CD4-positive, alpha-beta T cell (primary cell): ENCODE data around the gene KIF2A. TPM values are rescaled to one million over a fixed set of nuclear protein-coding genes. Genes with fewer than 3 reads are reported as not detected.

Experiments
- ATAC-seq: fragments of 200-7000 bp; cut with Tn5 transposase; one replicate; pipeline ENCODE4 v1.10.0; 2022; ENCODE audit warnings: mild to moderate bottlenecking; ENCODE audit not compliant: poor library complexity
- CTCF ChIA-PET: fragments of 350-600 bp; sonication (Branson Sonifier 250); formaldehyde crosslinking; loops from one replicate; lab custom pipeline; 2021; ENCODE audit warnings: antibody characterized with exemption, inconsistent platforms; lab: Charles Lee
- POLR2A ChIA-PET: fragments of 350-600 bp; sonication (Branson Sonifier 250); formaldehyde crosslinking; loops from one replicate; lab custom pipeline; 2021; ENCODE audit warnings: antibody characterized with exemption, inconsistent platforms; lab: Charles Lee
- DNase-seq, 14 experiments: peaks; one replicate each; pipeline ENCODE4 v3.0.0-alpha.2; 2013 to 2020; ENCODE audit warnings: mixed read lengths in 2 of 14
- H3K27ac ChIP-seq, 2 donors: one replicate each; pipeline versions ENCODE4 v1.5.1 to v1.7.0; 2013; ENCODE audit warnings: low read length in 2 of 2, low read depth in 1 of 2, mild to moderate bottlenecking in 1 of 2
- H3K27me3 ChIP-seq, 2 experiments: 1 replicate in 1 of 2; 2 replicates in 1 of 2; pipeline versions ENCODE4 v1.6.1 to v1.7.0; 2013; ENCODE audit warnings: low read length in 2 of 2, control low read depth in 1 of 2, mild to moderate bottlenecking in 1 of 2, moderate library complexity in 1 of 2; ENCODE audit not compliant: insufficient read depth in 2 of 2, control insufficient read depth in 1 of 2
- H3K36me3 ChIP-seq: one replicate; pipeline ENCODE4 v1.6.1; 2013; ENCODE audit warnings: low read length, control low read depth; ENCODE audit not compliant: insufficient read depth
- H3K4me1 ChIP-seq: one replicate; pipeline ENCODE4 v1.6.1; 2013; ENCODE audit warnings: low read length, control low read depth; ENCODE audit not compliant: insufficient read depth
- H3K4me3 ChIP-seq: one replicate; pipeline ENCODE4 v1.5.1; 2013; ENCODE audit warnings: mild to moderate bottlenecking, low read length, moderate library complexity
- H3K9me3 ChIP-seq, 2 experiments: 1 replicate in 1 of 2; 2 replicates in 1 of 2; pipeline versions ENCODE4 v1.6.1 to v1.7.0; 2013; ENCODE audit warnings: low read length in 2 of 2, mild to moderate bottlenecking in 2 of 2, control low read depth in 1 of 2, moderate library complexity in 1 of 2; ENCODE audit not compliant: control insufficient read depth in 1 of 2, insufficient read depth in 1 of 2
- H3K27ac Mint-ChIP-seq: one replicate; pipeline ENCODE4 v1.8.0; 2020; ENCODE audit warnings: mixed read lengths
- H3K27me3 Mint-ChIP-seq: one replicate; pipeline ENCODE4 v1.8.0; 2021; ENCODE audit warnings: mixed read lengths
- H3K36me3 Mint-ChIP-seq: one replicate; pipeline ENCODE4 v1.8.0; 2021; ENCODE audit warnings: low read depth, mixed read lengths
- H3K4me1 Mint-ChIP-seq: one replicate; pipeline ENCODE4 v1.8.0; 2021; ENCODE audit warnings: low read depth, mixed read lengths
- H3K4me3 Mint-ChIP-seq: one replicate; pipeline ENCODE4 v1.8.0; 2020; ENCODE audit warnings: mild to moderate bottlenecking, mixed read lengths
- H3K9me3 Mint-ChIP-seq: one replicate; pipeline ENCODE4 v1.8.0; 2020; ENCODE audit warnings: mixed read lengths
- CTCF ChIP-seq: fragments of 200-600 bp; IDR thresholded peaks from one replicate; pipeline ENCODE4 v1.8.0; 2022; ENCODE audit warnings: antibody characterized with exemption, mild to moderate bottlenecking
- intact Hi-C, 2 experiments: fragments of 100-400 bp; cut with DNase I in 1 of 2; cut with micrococcal nuclease in 1 of 2; formaldehyde crosslinking; loops; one replicate each; pipeline versions ENCODE4 v1.15.1 to v1.9.0; 2023 to 2025; cut with DNase I, micrococcal nuclease
- total RNA-seq, 174 experiments: library from RNA in 2 of 174; stranded (reverse) in 2 of 174; gene quantifications; one replicate each; pipeline ENCODE4 v1.2.3 and lab custom pipeline; 2021 to 2026

The KIF2A gene
- total RNA-seq, 2 experiments from 2014 or later: 78.4 to 81.8 TPM

GRCh38 chr5:62412549-62413329 lies 106.7 kb downstream of the KIF2A start, which contains the start of gene IPO11:
IPO11 (plus strand) TSS chr5:62412763; CDS start chr5:62437280, 24,517 bp downstream.
- Histone ChIP-seq H3K4me3 (peak within 1 kb of the TSS; percentile 86), H3K27ac (peak within 1 kb of the TSS; percentile 69 to 79), H3K36me3 (no peaks in the 10 kb centered on the region), H3K27me3 (no peaks in the 10 kb centered on the region), H3K4me1 (peaks cover 14% of the 10 kb centered on the region), H3K9me3 (no peaks in the 10 kb centered on the region)
- Mint-ChIP-seq H3K27me3 (no peaks in the 10 kb centered on the region), H3K4me3 (peak within 1 kb of the TSS; percentile 88), H3K9me3 (no peaks in the 10 kb centered on the region), H3K27ac (peak within 1 kb of the TSS; percentile 78), H3K4me1 (peaks cover 30% of the 10 kb centered on the region), H3K36me3 (peaks cover 18% of the 10 kb centered on the region)
- POLR2A ChIA-PET: interaction anchor here (0.8 to 2.9 kb wide), 7 partner anchors 9 to 188 kb away, joined by 3 to 82 read pairs (median 6); partner anchors contain the start of genes DIMT1 and KIF2A
- intact Hi-C loops: loop anchor here (1.0 to 10.0 kb wide), 5 partner anchors 8 to 1468 kb away; partner anchors contain the start of genes ERCC8 (in 1 of the 2), KIF2A (in 1 of the 2), LRRC70 (in 1 of the 2) and NDUFAF2 (in 1 of the 2)
- TF ChIP-seq CTCF: no peak
- DNase-seq (peak; percentile 97 to 100 (median 98)), ATAC-seq (peak; percentile 94)
- CTCF ChIA-PET: interaction anchor here (0.6 to 1.3 kb wide), 5 partner anchors 9 to 121 kb away, joined by 3 to 5 read pairs (median 3); partner anchors contain the start of genes DIMT1 and KIF2A

DNA sequence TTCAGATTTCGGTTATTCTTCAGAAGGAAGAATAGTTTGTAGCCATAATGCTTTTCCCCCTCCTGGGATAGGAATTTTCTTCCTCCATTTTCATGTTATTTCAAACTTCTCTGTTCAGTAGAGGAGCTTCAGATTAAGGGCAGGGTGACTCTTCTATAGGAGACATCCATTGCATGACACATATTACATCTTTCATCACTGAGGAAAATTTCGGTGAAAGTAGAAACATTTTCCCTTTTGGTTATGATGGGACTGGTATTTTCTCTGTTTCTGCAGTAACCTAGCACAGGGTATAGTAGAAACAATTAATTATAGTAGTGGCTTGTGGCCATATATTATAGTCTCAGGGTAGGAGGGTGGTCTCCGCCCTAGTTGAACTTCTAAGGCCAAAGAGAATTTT lies 107.7 kb downstream of the KIF2A start:
- H3K27ac Mint-ChIP-seq: peak overlapping the region; percentile 78
- Histone ChIP-seq H3K27me3 (no peaks in the 10 kb centered on the region), H3K36me3 (peaks cover 4% of the 10 kb centered on the region), H3K4me3 (peak overlapping the region; percentile 86), H3K4me1 (peaks cover 14% of the 10 kb centered on the region), H3K9me3 (no peaks in the 10 kb centered on the region), H3K27ac (no peak overlapping the region)
- peaks cover 35% of the 10 kb centered on the region for H3K4me1 Mint-ChIP-seq
- peak overlapping the region; percentile 88 for H3K4me3 Mint-ChIP-seq
- no peaks in the 10 kb centered on the region for H3K27me3 Mint-ChIP-seq
- ChIA-PET POLR2A (interaction anchor here (2.1 to 2.9 kb wide), 2 partner anchors 10 to 108 kb away, joined by 8 to 82 read pairs; partner anchors contain the start of genes DIMT1 and KIF2A), CTCF (no interaction called here)
- peaks cover 26% of the 10 kb centered on the region for H3K36me3 Mint-ChIP-seq
- intact Hi-C loops: loop anchor here in 1 of 2 experiments (2.0 to 10.0 kb wide), 5 partner anchors 13 to 1469 kb away; partner anchors contain the start of genes ERCC8, KIF2A, LRRC70 and NDUFAF2
- DNase-seq (no peak), ATAC-seq (no peak)
- TF ChIP-seq CTCF: no peak
- no peaks in the 10 kb centered on the region for H3K9me3 Mint-ChIP-seq

DNA sequence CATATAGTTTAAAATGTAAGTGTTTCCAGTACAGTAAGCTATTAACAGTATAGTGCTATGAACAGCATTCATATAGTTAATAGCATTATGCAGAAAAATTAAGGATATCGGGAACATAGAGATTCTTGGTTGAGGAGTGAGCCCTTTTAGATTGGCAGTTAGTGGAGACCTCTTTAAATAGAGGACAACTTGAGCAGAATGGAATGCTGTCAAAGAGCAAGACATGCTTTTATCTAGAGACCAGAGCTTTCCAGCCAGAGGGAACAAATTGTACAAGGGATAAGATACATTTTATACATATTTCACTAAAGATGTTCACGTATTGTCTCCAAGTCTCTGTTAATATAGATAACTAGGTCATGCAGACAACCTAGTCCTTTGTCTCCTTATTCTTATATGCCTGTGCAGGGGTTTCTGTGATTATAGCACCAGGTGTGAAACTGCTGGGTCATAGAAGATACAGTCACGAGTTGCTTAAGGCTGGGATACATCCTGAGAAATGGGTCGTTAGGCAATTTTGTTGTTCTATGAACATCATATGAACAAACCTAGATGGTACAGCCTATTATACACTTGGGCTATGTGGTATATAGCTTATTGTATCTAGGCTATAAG lies 112.6 kb downstream of the KIF2A start:
- no peaks in the 10 kb centered on the region for H3K9me3 Mint-ChIP-seq
- no peak overlapping the region for H3K27ac Mint-ChIP-seq
- H3K4me3 Mint-ChIP-seq: no peak overlapping the region
- ATAC-seq (no peak), DNase-seq (no peak)
- peaks cover 54% of the 10 kb centered on the region for H3K4me1 Mint-ChIP-seq
- H3K9me3 ChIP-seq: no peaks in the 10 kb centered on the region
- intact Hi-C loops: loop anchor here in 1 of 2 experiments (10.0 kb wide), 2 partner anchors 1084 to 1474 kb away; partner anchors contain the start of genes ERCC8, NDUFAF2 and ZSWIM6
- H3K27ac ChIP-seq: no peak overlapping the region
- TF ChIP-seq CTCF: no peak
- H3K36me3 ChIP-seq: peaks cover 4% of the 10 kb centered on the region
- CTCF ChIA-PET: interaction anchor here (1.2 kb wide), 1 partner anchor 25 kb away, joined by 3 read pairs; no protein-coding TSS in a partner anchor
- POLR2A ChIA-PET: no interaction called here
- no peaks in the 10 kb centered on the region for H3K27me3 ChIP-seq
- no peak overlapping the region for H3K4me3 ChIP-seq
- peaks cover under 1% of the 10 kb centered on the region for H3K4me1 ChIP-seq
- H3K36me3 Mint-ChIP-seq: peaks cover 24% of the 10 kb centered on the region
- H3K27me3 Mint-ChIP-seq: no peaks in the 10 kb centered on the region
